HEK293 (cell line): Measurements from ENCODE around the gene MAPK9.

Experiments used
- CTCF ChIA-PET: fragments of 350-600 bp; formaldehyde crosslinking; extraction: SDS; loops from one replicate; lab custom pipeline; 2021; ENCODE audit warnings: antibody characterized with exemption; lab: Yijun Ruan, JAX
- POLR2A ChIA-PET: fragments of 300-600 bp; formaldehyde crosslinking; extraction: SDS; loops from one replicate; lab custom pipeline; 2020; ENCODE audit warnings: antibody characterized with exemption, inconsistent platforms; lab: Yijun Ruan, JAX
- H3K27ac ChIP-seq: fragments of 200-500 bp; sonication (Bioruptor generic); 2 replicates; pipeline ENCODE4 v1.5.1; 2014; ENCODE audit warnings: low read depth, low read length, control low read depth, inconsistent platforms; ENCODE audit errors: extremely low read depth
- H3K36me3 ChIP-seq, 2 experiments: fragments of 200-500 bp in 1 of 2; sonication (Bioruptor generic) in 1 of 2; 1 replicate in 1 of 2; 2 replicates in 1 of 2; pipeline ENCODE4 v1.5.1; 2014 to 2017; ENCODE audit warnings: inconsistent platforms in 2 of 2, low read length in 2 of 2; ENCODE audit not compliant: control insufficient read depth in 2 of 2, insufficient read depth in 1 of 2
- H3K4me1 ChIP-seq: fragments of 200-500 bp; sonication (Bioruptor generic); 2 replicates; pipeline ENCODE4 v1.5.1; 2014; ENCODE audit warnings: mild to moderate bottlenecking, low read length, inconsistent platforms; ENCODE audit not compliant: control insufficient read depth, insufficient read depth
- H3K4me3 ChIP-seq: 2 replicates; pipeline ENCODE4 v1.5.1; 2011; ENCODE audit warnings: low read depth, mild to moderate bottlenecking, control low read depth, low read length, moderate library complexity
- H3K9me3 ChIP-seq: fragments of 200-500 bp; sonication (Bioruptor generic); 2 replicates; pipeline ENCODE4 v1.5.1; 2014; ENCODE audit warnings: low read depth, low read length, inconsistent platforms; ENCODE audit not compliant: control insufficient read depth, insufficient read depth
- REST ChIP-seq: fragments of 450-650 bp; formaldehyde crosslinking; IDR thresholded peaks from 2 replicates; pipeline ENCODE4 v1.5.1; 2016; ENCODE audit warnings: missing biosample characterization, missing genetic modification characterization
- ZIC2 ChIP-seq: fragments of 450-650 bp; formaldehyde crosslinking; IDR thresholded peaks from 2 replicates; pipeline ENCODE4 v1.5.1; 2016; ENCODE audit warnings: missing biosample characterization, missing genetic modification characterization
- ZNF140 ChIP-seq: fragments of 450-650 bp; formaldehyde crosslinking; IDR thresholded peaks from 2 replicates; pipeline ENCODE4 v1.5.1; 2016; ENCODE audit warnings: missing biosample characterization, missing genetic modification characterization
- ZNF223 ChIP-seq: fragments of 450-650 bp; formaldehyde crosslinking; IDR thresholded peaks from 2 replicates; pipeline ENCODE4 v1.5.1; 2016; ENCODE audit warnings: missing biosample characterization, missing genetic modification characterization
- ZNF560 ChIP-seq: fragments of 450-650 bp; formaldehyde crosslinking; IDR thresholded peaks from 2 replicates; pipeline ENCODE4 v1.5.1; 2017; ENCODE audit warnings: missing biosample characterization, missing genetic modification characterization, borderline replicate concordance
- ZNF600 ChIP-seq: fragments of 450-650 bp; formaldehyde crosslinking; IDR thresholded peaks from 2 replicates; pipeline ENCODE4 v1.5.1; 2016; ENCODE audit warnings: missing biosample characterization, missing genetic modification characterization
- ZNF610 ChIP-seq: fragments of 450-650 bp; formaldehyde crosslinking; IDR thresholded peaks from 2 replicates; pipeline ENCODE4 v1.5.1; 2016; ENCODE audit warnings: missing biosample characterization, missing genetic modification characterization, borderline replicate concordance
- ZNF791 ChIP-seq: fragments of 450-650 bp; formaldehyde crosslinking; IDR thresholded peaks from 2 replicates; pipeline ENCODE4 v1.5.1; 2016; ENCODE audit warnings: missing biosample characterization, missing genetic modification characterization
- ZSCAN30 ChIP-seq: fragments of 450-650 bp; IDR thresholded peaks from 2 replicates; pipeline ENCODE4 v1.5.1; 2018; ENCODE audit warnings: missing biosample characterization, mild to moderate bottlenecking, missing genetic modification characterization, moderate library complexity

Gene MAPK9

GRCh38 chr5:180193749-180194375 is 98.0 kb downstream of the MAPK9 start (continued):
- TF ChIP-seq ZNF223, result no peak

GRCh38 chr5:180191716-180192115 is 100.2 kb downstream of the MAPK9 start:
- Histone ChIP-seq H3K4me1 (no peaks in the 10 kb centered on the region), H3K4me3 (no peak overlapping the region), H3K36me3 (no peaks in the 10 kb centered on the region), H3K27ac (no peak overlapping the region), H3K9me3 (no peaks in the 10 kb centered on the region)
- TF ChIP-seq ZNF600 (tag by site-specific recombination), result no peak
- no peak for TF ChIP-seq ZNF560 (tag by site-specific recombination)
- TF ChIP-seq ZSCAN30 (tag by site-specific recombination), result no peak
- ChIA-PET POLR2A (no interaction called here), CTCF (interaction anchor here (1.2 kb wide), 1 partner anchor 10 kb away, joined by 3 read pairs; no protein-coding TSS in a partner anchor)

GRCh38 chr5:180187767-180188166 is 104.1 kb downstream of the MAPK9 start:
- ChIA-PET CTCF (no interaction called here), POLR2A (no interaction called here)
- no peak overlapping the region for H3K4me3 ChIP-seq
- TF ChIP-seq ZNF791 (tag by site-specific recombination), result no peak
- no peak for TF ChIP-seq ZNF610 (tag by site-specific recombination)
- TF ChIP-seq ZNF140 (tag by site-specific recombination), result peak; percentile 94
- TF ChIP-seq ZIC2, result no peak
- no peak for TF ChIP-seq REST (tag by site-specific recombination)
- no peak overlapping the region for H3K27ac ChIP-seq
- H3K36me3 ChIP-seq, result no peaks in the 10 kb centered on the region
- no peaks in the 10 kb centered on the region for H3K9me3 ChIP-seq
- H3K4me1 ChIP-seq, result no peaks in the 10 kb centered on the region
